Subcutaneous adipose tissue (tissue), 4 donors: ENCODE measurements around the gene USP37. TPM values are rescaled to one million over a fixed set of nuclear protein-coding genes. Genes with fewer than 3 reads are reported as not detected.

Experiments used
- CTCF ChIP-seq: fragments of 450-650 bp; IDR thresholded peaks from one replicate; pipeline ENCODE4 v1.5.1; 2016; ENCODE audit warnings: low read depth, mild to moderate bottlenecking, control low read depth, antibody characterized with exemption, moderate library complexity
- total RNA-seq, 4 donors: library from RNA; depleted of rRNA; stranded (reverse); fragments of >200 nt; gene quantifications; one replicate each; pipeline ENCODE4 v1.1.0, GENCODE V29; 2016

The USP37 gene
- total RNA-seq, 4 donors from 2014 or later: 11.2 to 13.4 (median 11.7) TPM

- TF ChIP-seq CTCF: no peak
Observed at GRCh38 chr2:218448934-218449333, 119.2 kb downstream of the USP37 start.

GRCh38 chr2:218447072-218447471 lies 121.1 kb downstream of the USP37 start:
- TF ChIP-seq CTCF: no peak

GRCh38 chr2:218446547-218446946 lies 121.6 kb downstream of the USP37 start:
- TF ChIP-seq CTCF: no peak

GRCh38 chr2:218445602-218446001 lies 122.5 kb downstream of the USP37 start:
- TF ChIP-seq CTCF: no peak

- TF ChIP-seq CTCF: no peak
Observed at GRCh38 chr2:218444692-218445357, 123.3 kb downstream of the USP37 start.

- TF ChIP-seq CTCF: no peak
Observed at GRCh38 chr2:218438596-218438995, 129.6 kb downstream of the USP37 start.

- TF ChIP-seq CTCF: no peak
Observed at GRCh38 chr2:218437969-218438368, 130.2 kb downstream of the USP37 start.
